GM19035 (cell line): ENCODE results near the gene DCC.

Experiments
- ATAC-seq: cut with Tn5 transposase; IDR thresholded peaks from one replicate; pipeline ENCODE4 v1.9.1; 2021; ENCODE audit not compliant: unreplicated experiment

Gene DCC

DNA sequence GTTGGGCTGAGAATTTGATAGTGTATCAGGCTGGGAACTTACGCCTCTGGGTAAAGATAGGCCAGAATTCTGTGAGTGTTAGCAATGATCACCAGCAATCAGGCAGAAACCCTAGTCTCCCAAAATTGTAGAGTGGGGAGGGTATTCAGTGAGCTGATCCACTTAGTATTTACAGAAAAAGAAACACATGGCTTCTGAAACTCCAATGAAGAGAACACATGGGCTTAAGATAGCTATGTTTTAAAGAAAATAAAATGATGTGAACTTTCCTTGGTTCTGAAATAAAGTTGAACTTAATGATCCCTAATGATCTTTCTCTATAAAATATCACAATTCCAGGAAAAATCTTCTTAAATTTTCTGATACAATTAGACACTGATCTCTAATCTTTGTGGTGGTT is 472.8 kb downstream of the DCC start:
- no peak for ATAC-seq

- ATAC-seq, result no peak
These were observed 473.8 kb downstream of the DCC start for GRCh38 chr18:52813635-52814416.

DNA sequence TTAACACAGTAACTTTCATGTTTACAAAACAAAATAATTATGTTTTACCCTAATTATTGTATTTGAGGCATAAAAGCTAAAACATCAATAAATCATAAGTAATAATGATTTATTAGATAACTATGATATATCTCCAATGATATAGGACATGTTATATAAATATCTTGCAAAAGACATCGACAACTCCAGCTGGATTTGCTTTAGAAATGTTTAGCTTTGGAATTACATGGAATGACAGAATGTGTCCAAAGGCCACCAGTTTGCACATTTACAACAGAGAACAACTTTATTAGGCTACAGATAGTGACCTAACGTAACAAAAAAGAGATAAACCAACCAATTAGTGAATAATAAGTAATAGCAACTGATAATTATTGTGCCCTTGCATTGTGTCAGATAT is 475.7 kb downstream of the DCC start:
- ATAC-seq, result no peak

DNA sequence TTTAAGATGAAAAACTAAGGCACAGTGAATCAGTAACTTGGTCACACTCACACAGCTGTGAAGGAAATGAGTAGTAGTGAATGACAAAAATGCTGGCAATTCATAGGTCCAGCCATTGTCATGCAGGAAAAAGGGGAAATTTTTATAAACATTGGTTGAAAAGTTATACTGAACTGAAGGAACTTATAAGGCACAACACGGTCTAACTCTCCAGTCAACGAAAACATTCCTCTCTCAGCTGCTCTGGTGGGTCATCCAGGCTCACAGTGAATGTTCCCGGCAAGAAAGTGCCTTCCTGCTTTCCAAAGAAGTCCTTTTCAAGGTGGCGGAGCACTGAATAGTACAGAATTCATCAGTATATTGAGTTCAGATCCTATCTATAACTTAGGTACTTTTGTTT is 476.1 kb downstream of the DCC start:
- ATAC-seq, result no peak

GRCh38 chr18:52822160-52822559 is 482.2 kb downstream of the DCC start:
- no peak for ATAC-seq

DNA sequence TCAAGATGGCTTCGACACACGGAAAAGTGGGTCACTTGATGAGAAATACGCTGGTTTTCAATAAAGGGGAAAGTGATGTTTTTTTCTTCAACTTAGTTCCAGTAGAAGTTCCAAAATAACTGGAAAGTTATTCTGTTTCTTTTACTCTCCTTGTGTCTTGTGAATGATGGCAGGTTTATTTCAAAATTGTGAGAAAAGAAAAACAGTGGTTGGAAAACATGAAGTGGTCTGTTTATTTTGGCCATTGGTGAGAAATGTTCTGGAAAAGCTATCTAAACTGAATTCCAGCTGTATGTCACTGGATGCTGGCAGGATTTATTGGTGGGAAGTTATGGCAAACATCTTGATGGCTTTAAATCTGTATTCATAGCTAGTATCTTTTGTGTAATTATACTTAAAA is 484.1 kb downstream of the DCC start:
- ATAC-seq, result no peak

DNA sequence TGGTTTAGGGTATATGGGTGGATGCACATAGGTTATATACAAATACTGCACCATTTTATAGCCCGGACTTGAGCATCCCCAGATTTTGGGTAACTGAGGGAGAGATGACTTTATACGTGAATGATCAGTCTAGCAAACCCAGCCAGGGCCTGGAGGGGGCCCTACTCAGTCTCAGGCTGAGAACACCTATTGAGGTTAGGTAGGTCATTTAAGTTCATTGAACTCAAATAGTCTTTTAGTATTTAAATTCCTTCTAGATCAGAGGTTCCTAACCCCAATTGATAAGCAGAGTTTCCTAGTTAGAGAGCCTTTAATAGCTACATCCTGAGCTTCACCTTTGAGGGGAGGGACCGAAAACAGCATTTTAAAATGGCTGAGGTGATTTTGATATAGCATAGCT is 487.0 kb downstream of the DCC start:
- no peak for ATAC-seq

DNA sequence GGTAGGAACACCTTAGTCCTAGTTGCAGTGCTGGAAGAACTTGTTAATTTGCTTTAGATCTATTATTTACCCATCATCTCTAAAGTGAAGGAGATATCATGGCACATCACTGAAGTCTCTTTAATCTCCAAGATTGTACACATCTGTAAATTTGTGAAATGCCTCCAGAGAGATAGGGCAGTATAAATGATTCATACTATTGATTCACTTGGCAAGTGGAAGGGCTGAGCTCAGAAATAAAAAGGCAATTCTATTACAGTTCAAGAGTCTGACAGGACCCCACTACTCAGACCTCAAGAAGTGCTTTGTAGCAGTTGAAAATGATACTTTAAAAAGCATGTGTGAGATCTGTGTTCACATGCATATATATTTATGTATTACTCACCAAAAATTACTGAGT is 489.3 kb downstream of the DCC start:
- ATAC-seq, result no peak

GRCh38 chr18:52829876-52830405 is 489.9 kb downstream of the DCC start:
- no peak for ATAC-seq

- no peak for ATAC-seq
These were observed 504.3 kb downstream of the DCC start for GRCh38 chr18:52844323-52844722.

GRCh38 chr18:52845036-52845435 is 505.0 kb downstream of the DCC start:
- no peak for ATAC-seq

DNA sequence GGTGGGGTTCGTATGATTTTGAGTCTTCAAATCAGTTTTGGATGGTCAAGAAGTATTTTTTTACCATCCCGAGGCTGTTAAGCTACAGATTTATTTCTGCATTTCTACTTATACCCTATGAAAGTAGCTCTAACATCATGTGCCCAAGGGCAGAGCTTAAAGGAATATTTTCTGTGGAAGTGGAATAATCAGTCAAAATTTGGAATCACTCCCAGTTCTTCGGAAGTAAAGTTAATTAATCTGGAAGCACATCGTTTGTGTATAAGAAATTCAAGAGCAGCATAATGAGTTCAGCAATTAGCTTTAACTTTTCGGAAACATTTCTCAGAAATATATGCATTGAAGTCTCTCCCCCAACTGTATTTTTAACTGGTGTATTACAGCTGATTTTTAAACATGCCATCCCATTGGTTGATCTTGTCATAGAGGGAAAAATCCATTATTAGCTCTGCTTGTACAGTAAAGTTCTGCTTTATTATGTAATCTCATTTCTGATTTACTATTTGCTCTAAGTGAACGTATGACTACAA is 510.1 kb downstream of the DCC start:
- ATAC-seq, result no peak

GRCh38 chr18:52861558-52861957 is 521.6 kb downstream of the DCC start:
- ATAC-seq, result no peak

DNA sequence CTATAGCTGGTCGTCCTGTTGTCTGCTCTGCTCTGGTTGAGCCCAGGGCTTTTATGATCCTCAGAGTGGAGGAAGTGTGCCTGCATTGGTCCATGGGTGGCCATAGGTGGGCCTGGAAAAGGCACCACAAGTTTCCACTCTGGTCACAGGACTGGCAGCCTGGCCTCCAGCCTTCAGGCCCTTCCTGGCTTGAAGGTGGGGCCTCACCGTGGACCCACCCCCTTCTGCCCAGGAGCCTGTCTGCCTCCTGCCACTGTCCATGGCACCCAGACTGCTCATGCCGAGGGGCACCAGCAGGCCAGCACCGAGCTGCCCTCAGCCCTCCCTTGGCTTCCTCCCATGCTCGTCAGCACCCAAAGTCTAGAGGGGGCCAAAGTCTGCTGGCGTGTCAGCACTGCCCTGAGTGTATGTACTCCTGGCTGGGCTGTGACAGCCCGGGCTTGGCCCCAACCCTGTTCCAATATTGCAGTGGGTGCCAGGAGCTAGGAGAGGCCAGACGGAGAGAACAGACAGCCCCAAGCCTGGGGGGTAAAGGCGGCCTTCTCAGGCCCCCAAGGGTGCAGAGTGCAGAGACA is 529.4 kb downstream of the DCC start:
- no peak for ATAC-seq

- ATAC-seq, result no peak
These were observed 530.2 kb downstream of the DCC start for GRCh38 chr18:52869942-52870907.

GRCh38 chr18:52874774-52875173 is 534.8 kb downstream of the DCC start:
- no peak for ATAC-seq

GRCh38 chr18:52875725-52876124 is 535.7 kb downstream of the DCC start:
- ATAC-seq, result no peak

DNA sequence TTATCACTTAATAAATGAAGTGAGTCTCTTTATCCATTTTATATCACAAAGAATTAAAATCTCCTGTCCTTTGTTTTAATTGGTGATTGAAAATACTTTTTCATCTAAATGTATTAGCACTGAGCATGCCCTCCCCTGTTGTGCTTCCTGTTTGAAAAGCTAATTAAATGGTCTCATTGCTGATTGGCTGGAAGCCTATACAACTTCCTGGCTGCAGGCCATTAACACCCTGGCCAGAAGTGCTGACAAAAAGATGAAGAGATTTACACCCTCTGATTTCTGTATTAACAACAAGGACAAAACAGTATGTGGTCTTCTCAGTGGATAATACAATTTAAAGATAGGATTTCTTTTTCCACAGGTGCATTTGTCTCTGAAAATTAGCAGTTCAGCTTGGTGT is 548.0 kb downstream of the DCC start:
- ATAC-seq, result no peak

DNA sequence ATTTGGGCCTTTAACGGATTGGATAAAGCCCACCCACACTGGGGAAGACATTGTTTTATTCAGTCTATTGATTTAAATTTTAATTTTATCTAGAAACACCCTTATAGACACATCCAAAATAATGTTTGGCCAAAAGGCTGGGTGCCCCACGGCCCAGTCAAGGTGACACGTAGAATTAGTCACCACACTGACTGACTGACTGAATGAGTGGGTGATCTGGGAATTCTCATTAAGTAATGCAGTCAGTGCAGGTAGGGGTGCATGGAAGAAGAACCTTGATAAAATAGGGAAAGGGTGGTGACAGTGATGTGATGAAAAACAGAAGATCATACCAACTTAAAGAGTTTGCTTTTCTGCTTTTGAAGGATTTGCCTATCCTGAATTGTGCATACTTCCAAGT is 554.8 kb downstream of the DCC start:
- no peak for ATAC-seq

GRCh38 chr18:52897611-52898484 is 557.9 kb downstream of the DCC start:
- ATAC-seq, result no peak
